ENCODE data around the gene TFAP2C.
"Not testable (repeated sequence)": the region's sequence is repeated elsewhere in the genome, so short reads cannot be mapped to it uniquely, and the experiment has no call there.

DNA sequence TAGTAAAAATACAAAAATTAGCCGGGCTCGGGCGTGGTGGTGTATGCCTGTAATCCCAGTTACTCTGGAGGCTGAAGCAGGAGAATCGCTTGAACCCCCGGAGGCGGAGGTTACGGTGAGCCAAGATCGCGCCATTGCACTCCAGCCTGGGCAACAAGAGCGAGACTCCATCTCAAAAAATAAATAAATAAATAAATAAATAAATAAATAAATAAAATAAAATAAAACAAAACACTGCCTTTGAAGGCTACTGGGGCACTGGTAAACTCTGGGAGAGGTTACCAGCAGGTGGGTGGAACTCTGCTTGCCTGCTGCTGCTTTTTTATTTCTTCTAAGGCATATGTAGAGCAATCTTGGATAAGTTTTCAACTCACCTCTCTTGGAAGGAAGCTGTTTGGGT lies 5.2 kb upstream of the TFAP2C start:
- TF ChIP-seq POLR2A (IDR thresholded peaks at IDR 0.05; ENCODE audit: low read length); GATA1 (IDR thresholded peaks at IDR 0.05; ENCODE audit: low read depth, low read length): not testable (repeated sequence)
